Liver (tissue), 9 donors: Measurements from ENCODE around the gene MAML3. TPM values are rescaled to one million over a fixed set of nuclear protein-coding genes. Genes with fewer than 3 reads are reported as not detected.

Experiments used
- DNase-seq: peaks from one replicate; pipeline ENCODE4 v3.0.0-alpha.2; 2017; ENCODE audit warnings: low spot score
- H3K27ac ChIP-seq, 2 donors: one replicate each; pipeline ENCODE4 v1.7.0; 2013; ENCODE audit warnings: inconsistent platforms in 2 of 2, low read length in 2 of 2, control low read depth in 1 of 2, low read depth in 1 of 2, mild to moderate bottlenecking in 1 of 2
- H3K27me3 ChIP-seq, 4 donors: one replicate each; pipeline versions ENCODE4 v1.6.1 to v1.7.0; 2013; ENCODE audit warnings: low read length in 3 of 4, inconsistent platforms in 1 of 4, mild to moderate bottlenecking in 1 of 4, moderate library complexity in 1 of 4; ENCODE audit not compliant: control insufficient read depth in 4 of 4, insufficient read depth in 4 of 4
- H3K36me3 ChIP-seq, 4 donors: one replicate each; pipeline versions ENCODE4 v1.6.1 to v1.7.0; 2013; ENCODE audit warnings: low read length in 3 of 4, mild to moderate bottlenecking in 3 of 4, low read depth in 1 of 4, moderate library complexity in 1 of 4; ENCODE audit not compliant: control insufficient read depth in 4 of 4, insufficient read depth in 3 of 4
- H3K4me1 ChIP-seq, 4 donors: one replicate each; pipeline versions ENCODE4 v1.6.1 to v1.7.0; 2013; ENCODE audit warnings: low read length in 3 of 4, mild to moderate bottlenecking in 3 of 4, moderate library complexity in 1 of 4; ENCODE audit not compliant: control insufficient read depth in 4 of 4, insufficient read depth in 4 of 4
- H3K4me3 ChIP-seq, 3 donors: one replicate each; pipeline versions ENCODE4 v1.6.1 to v1.7.0; 2013; ENCODE audit warnings: low read length in 3 of 3, control low read depth in 1 of 3, low read depth in 1 of 3, mild to moderate bottlenecking in 1 of 3
- H3K9ac ChIP-seq, 2 donors: one replicate each; pipeline ENCODE4 v1.7.0; 2013; ENCODE audit warnings: low read length in 2 of 2, mild to moderate bottlenecking in 2 of 2, moderate library complexity in 2 of 2, control low read depth in 1 of 2, low read depth in 1 of 2
- H3K9me3 ChIP-seq, 4 donors: one replicate each; pipeline versions ENCODE4 v1.6.1 to v1.7.0; 2013; ENCODE audit warnings: low read length in 3 of 4; ENCODE audit not compliant: control insufficient read depth in 4 of 4
- EGR1 ChIP-seq, 2 donors: IDR thresholded peaks; 2 replicates each; pipeline ENCODE4 v1.6.1; 2016 to 2018; ENCODE audit warnings: antibody characterized with exemption in 2 of 2, low read depth in 2 of 2
- FOXA1 ChIP-seq: IDR thresholded peaks from 2 replicates; pipeline ENCODE4 v1.6.1; 2016; ENCODE audit warnings: antibody characterized with exemption
- FOXA2 ChIP-seq: IDR thresholded peaks from 2 replicates; pipeline ENCODE4 v1.6.1; 2016; ENCODE audit warnings: antibody characterized with exemption
- HNF4A ChIP-seq, 2 donors: conservative IDR thresholded peaks; 2 replicates each; pipeline ENCODE4 v1.6.1; 2016; ENCODE audit warnings: antibody characterized with exemption in 2 of 2, mild to moderate bottlenecking in 2 of 2
- HNF4G ChIP-seq: IDR thresholded peaks from 2 replicates; pipeline ENCODE4 v1.6.1; 2016; ENCODE audit warnings: antibody characterized with exemption
- JUND ChIP-seq, 2 donors: IDR thresholded peaks; 2 replicates each; pipeline ENCODE4 v1.6.1; 2016; ENCODE audit warnings: antibody characterized with exemption in 2 of 2
- NR2F2 ChIP-seq: IDR thresholded peaks from 2 replicates; pipeline ENCODE4 v1.6.1; 2016; ENCODE audit warnings: antibody characterized with exemption
- RAD21 ChIP-seq, 2 donors: IDR thresholded peaks; 2 replicates each; pipeline ENCODE4 v1.6.1; 2016; ENCODE audit warnings: antibody characterized with exemption in 2 of 2, mild to moderate bottlenecking in 2 of 2
- RXRA ChIP-seq, 2 donors: IDR thresholded peaks; 2 replicates each; pipeline ENCODE4 v1.6.1; 2017 to 2018; ENCODE audit warnings: antibody characterized with exemption in 2 of 2, mild to moderate bottlenecking in 1 of 2
- SP1 ChIP-seq: IDR thresholded peaks from 2 replicates; pipeline ENCODE4 v1.6.1; 2018; ENCODE audit warnings: antibody characterized with exemption, mild to moderate bottlenecking
- TAF1 ChIP-seq: conservative IDR thresholded peaks from 2 replicates; pipeline ENCODE4 v1.6.1; 2016; ENCODE audit warnings: antibody characterized with exemption, mild to moderate bottlenecking
- YY1 ChIP-seq: IDR thresholded peaks from 2 replicates; pipeline ENCODE4 v1.6.1; 2016; ENCODE audit warnings: antibody characterized with exemption, mild to moderate bottlenecking
- WGBS: extraction: QIAGEN DNeasy Blood & Tissue Kit; methylation state at CpG from one replicate; pipeline ENCODE4 v1.1.7; 2013; 5-methylcytosine and 5-hydroxymethylcytosine counted together
- polyA plus RNA-seq, 2 donors: library from polyadenylated mRNA; stranded (reverse) in 1 of 2; unstranded in 1 of 2; fragments of 200-250 nt in 1 of 2; fragments of >200 nt in 1 of 2; fragmentation: Nextera tagmentation in 1 of 2; extraction: Ambion mirVana in 1 of 2; gene quantifications; one replicate each; pipeline versions ENCODE4 v1.2.1 to v1.2.3, GENCODE V29; 2013 to 2015
- total RNA-seq, 2 donors: library from RNA; depleted of rRNA; stranded (reverse); fragments of >200 nt; gene quantifications; one replicate each; pipeline ENCODE4 v1.2.3, GENCODE V29; 2014
- TF ChIP-seq, protein P1 (sequence below): IDR thresholded peaks from 2 replicates; pipeline ENCODE4 v1.6.1; 2016; ENCODE audit warnings: antibody characterized with exemption
- TF ChIP-seq, protein P2 (sequence below): fragments of 150-350 bp; IDR thresholded peaks from 2 replicates; pipeline ENCODE4 v1.5.1; 2017; ENCODE audit warnings: improper control_type of control experiment, low read depth, low read length; ENCODE audit not compliant: missing input control
- TF ChIP-seq, protein P3 (sequence below): IDR thresholded peaks from 2 replicates; pipeline ENCODE4 v1.6.1; 2016; ENCODE audit warnings: antibody characterized with exemption
- TF ChIP-seq, protein P4 (sequence below): IDR thresholded peaks from 2 replicates; pipeline ENCODE4 v1.6.1; 2016; ENCODE audit warnings: antibody characterized with exemption, mild to moderate bottlenecking
- TF ChIP-seq, protein P5 (sequence below): IDR thresholded peaks from 2 replicates; pipeline ENCODE4 v1.6.1; 2016; ENCODE audit warnings: antibody characterized with exemption
- donor health status: healthy.
- donor health status: healthy.
- donor health status: healthy.
- donor health status: healthy.
- donor health status: healthy.

MAML3 gene
- total and polyA plus RNA-seq, 4 donors, result 1.3 to 4.3 (median 2.7) TPM

DNA sequence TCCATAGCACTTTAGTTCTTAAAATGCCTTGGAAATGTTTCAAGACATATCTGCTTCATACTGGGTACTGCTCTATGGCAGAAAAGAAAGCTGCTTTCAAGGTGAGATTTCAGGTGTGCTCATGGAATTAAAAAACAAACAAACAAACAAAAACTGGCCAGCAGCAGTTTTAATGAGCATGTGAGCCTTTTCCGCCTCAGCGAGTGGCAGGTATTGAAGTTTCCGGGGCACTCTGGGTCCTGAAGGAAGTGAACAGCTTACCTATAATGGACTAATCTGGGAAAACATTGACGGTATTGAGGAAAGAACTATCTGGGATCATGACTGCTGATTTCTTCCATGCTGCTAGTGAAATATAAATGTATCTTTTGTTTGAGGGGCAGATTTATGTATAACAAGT, 194.6 kb downstream of the MAML3 start:
- Histone ChIP-seq H3K27me3 (no peaks in the 10 kb centered on the region), H3K9me3 (no peaks in the 10 kb centered on the region), H3K36me3 (no peaks in the 10 kb centered on the region), H3K4me3 (no peak overlapping the region), H3K9ac (no peak overlapping the region), H3K4me1 (no peaks in the 10 kb centered on the region), H3K27ac (no peak overlapping the region)
- DNase-seq, result no peak
- WGBS, result 99% methylated on average over 4 of the region's 4 CpGs
- TF ChIP-seq RXRA (IDR thresholded peaks at IDR 0.05), result no peak
- TF ChIP-seq, protein P1, sequence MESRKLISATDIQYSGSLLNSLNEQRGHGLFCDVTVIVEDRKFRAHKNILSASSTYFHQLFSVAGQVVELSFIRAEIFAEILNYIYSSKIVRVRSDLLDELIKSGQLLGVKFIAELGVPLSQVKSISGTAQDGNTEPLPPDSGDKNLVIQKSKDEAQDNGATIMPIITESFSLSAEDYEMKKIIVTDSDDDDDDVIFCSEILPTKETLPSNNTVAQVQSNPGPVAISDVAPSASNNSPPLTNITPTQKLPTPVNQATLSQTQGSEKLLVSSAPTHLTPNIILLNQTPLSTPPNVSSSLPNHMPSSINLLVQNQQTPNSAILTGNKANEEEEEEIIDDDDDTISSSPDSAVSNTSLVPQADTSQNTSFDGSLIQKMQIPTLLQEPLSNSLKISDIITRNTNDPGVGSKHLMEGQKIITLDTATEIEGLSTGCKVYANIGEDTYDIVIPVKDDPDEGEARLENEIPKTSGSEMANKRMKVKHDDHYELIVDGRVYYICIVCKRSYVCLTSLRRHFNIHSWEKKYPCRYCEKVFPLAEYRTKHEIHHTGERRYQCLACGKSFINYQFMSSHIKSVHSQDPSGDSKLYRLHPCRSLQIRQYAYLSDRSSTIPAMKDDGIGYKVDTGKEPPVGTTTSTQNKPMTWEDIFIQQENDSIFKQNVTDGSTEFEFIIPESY, result no peak
- TF ChIP-seq NR2F2, result no peak
- no peak for TF ChIP-seq FOXA1
- no peak for TF ChIP-seq HNF4G
- TF ChIP-seq, protein P2, sequence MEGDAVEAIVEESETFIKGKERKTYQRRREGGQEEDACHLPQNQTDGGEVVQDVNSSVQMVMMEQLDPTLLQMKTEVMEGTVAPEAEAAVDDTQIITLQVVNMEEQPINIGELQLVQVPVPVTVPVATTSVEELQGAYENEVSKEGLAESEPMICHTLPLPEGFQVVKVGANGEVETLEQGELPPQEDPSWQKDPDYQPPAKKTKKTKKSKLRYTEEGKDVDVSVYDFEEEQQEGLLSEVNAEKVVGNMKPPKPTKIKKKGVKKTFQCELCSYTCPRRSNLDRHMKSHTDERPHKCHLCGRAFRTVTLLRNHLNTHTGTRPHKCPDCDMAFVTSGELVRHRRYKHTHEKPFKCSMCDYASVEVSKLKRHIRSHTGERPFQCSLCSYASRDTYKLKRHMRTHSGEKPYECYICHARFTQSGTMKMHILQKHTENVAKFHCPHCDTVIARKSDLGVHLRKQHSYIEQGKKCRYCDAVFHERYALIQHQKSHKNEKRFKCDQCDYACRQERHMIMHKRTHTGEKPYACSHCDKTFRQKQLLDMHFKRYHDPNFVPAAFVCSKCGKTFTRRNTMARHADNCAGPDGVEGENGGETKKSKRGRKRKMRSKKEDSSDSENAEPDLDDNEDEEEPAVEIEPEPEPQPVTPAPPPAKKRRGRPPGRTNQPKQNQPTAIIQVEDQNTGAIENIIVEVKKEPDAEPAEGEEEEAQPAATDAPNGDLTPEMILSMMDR, result no peak
- TF ChIP-seq, protein P3, sequence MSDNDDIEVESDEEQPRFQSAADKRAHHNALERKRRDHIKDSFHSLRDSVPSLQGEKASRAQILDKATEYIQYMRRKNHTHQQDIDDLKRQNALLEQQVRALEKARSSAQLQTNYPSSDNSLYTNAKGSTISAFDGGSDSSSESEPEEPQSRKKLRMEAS, result no peak
- no peak for TF ChIP-seq RAD21 (IDR thresholded peaks at IDR 0.05)
- TF ChIP-seq, protein P4, sequence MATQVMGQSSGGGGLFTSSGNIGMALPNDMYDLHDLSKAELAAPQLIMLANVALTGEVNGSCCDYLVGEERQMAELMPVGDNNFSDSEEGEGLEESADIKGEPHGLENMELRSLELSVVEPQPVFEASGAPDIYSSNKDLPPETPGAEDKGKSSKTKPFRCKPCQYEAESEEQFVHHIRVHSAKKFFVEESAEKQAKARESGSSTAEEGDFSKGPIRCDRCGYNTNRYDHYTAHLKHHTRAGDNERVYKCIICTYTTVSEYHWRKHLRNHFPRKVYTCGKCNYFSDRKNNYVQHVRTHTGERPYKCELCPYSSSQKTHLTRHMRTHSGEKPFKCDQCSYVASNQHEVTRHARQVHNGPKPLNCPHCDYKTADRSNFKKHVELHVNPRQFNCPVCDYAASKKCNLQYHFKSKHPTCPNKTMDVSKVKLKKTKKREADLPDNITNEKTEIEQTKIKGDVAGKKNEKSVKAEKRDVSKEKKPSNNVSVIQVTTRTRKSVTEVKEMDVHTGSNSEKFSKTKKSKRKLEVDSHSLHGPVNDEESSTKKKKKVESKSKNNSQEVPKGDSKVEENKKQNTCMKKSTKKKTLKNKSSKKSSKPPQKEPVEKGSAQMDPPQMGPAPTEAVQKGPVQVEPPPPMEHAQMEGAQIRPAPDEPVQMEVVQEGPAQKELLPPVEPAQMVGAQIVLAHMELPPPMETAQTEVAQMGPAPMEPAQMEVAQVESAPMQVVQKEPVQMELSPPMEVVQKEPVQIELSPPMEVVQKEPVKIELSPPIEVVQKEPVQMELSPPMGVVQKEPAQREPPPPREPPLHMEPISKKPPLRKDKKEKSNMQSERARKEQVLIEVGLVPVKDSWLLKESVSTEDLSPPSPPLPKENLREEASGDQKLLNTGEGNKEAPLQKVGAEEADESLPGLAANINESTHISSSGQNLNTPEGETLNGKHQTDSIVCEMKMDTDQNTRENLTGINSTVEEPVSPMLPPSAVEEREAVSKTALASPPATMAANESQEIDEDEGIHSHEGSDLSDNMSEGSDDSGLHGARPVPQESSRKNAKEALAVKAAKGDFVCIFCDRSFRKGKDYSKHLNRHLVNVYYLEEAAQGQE, result no peak
- TF ChIP-seq FOXA2, result no peak
- TF ChIP-seq, protein P5, sequence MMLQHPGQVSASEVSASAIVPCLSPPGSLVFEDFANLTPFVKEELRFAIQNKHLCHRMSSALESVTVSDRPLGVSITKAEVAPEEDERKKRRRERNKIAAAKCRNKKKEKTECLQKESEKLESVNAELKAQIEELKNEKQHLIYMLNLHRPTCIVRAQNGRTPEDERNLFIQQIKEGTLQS, result no peak
- TF ChIP-seq HNF4A (conservative IDR thresholded peaks at IDR 0.05), result no peak
- TF ChIP-seq JUND (IDR thresholded peaks at IDR 0.05), result no peak

DNA sequence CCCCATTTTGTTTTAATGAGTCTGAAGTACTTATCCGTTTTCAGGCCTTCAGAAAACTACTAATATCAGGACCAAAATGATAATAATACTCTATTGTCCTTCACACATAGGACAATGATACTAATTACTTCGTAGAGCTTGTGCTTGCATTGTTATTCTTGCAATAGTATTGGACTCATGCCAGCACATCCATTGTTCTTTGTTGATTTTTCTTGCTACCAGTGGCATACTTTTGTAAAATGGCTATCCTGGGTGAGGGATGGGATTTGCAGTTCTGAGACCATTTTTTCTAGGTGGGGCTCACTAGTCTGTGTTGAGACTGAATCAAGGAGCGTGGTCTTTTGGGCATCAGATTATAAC, 195.3 kb downstream of the MAML3 start:
- H3K9ac ChIP-seq, result no peak overlapping the region
- WGBS, result 84% methylated on average over 3 of the region's 3 CpGs
- no peak overlapping the region for H3K4me3 ChIP-seq
- H3K4me1 ChIP-seq, result no peaks in the 10 kb centered on the region
- no peaks in the 10 kb centered on the region for H3K9me3 ChIP-seq
- H3K27me3 ChIP-seq, result no peaks in the 10 kb centered on the region
- TF ChIP-seq HNF4A (conservative IDR thresholded peaks at IDR 0.05), result no peak
- TF ChIP-seq, protein P3, result no peak
- TF ChIP-seq HNF4G, result no peak
- no peak for TF ChIP-seq SP1
- TF ChIP-seq EGR1 (IDR thresholded peaks at IDR 0.05; ENCODE audit: low read depth in 2 of 2), result no peak
- no peak for TF ChIP-seq TAF1
- no peak for TF ChIP-seq NR2F2
- no peak for TF ChIP-seq RXRA (IDR thresholded peaks at IDR 0.05)
- TF ChIP-seq YY1, result no peak
- TF ChIP-seq JUND (IDR thresholded peaks at IDR 0.05), result no peak
- TF ChIP-seq, protein P5, result no peak
- TF ChIP-seq FOXA1, result no peak
- no peak overlapping the region for H3K27ac ChIP-seq
- H3K36me3 ChIP-seq, result no peaks in the 10 kb centered on the region
- no peak for DNase-seq
